Thyroid gland (tissue), 4 donors: ENCODE results near the gene MARK3.

Experiments
- CTCF ChIP-seq, 6 experiments: fragments of 200-600 bp in 3 of 6; fragments of 450-650 bp in 3 of 6; sonication (generic) in 3 of 6; IDR thresholded peaks; one replicate each; pipeline ENCODE4 v1.5.1; 2016 to 2019; ENCODE audit warnings: antibody characterized with exemption in 6 of 6, mild to moderate bottlenecking in 2 of 6, inconsistent platforms in 1 of 6, moderate library complexity in 1 of 6
- POLR2A ChIP-seq, 2 donors: fragments of 450-650 bp; IDR thresholded peaks; one replicate each; pipeline ENCODE4 v1.6.1; 2017; ENCODE audit warnings: antibody characterized with exemption in 2 of 2, mild to moderate bottlenecking in 2 of 2, moderate library complexity in 1 of 2

- TF ChIP-seq CTCF (IDR thresholded peaks at IDR 0.05) (no peak), POLR2A (IDR thresholded peaks at IDR 0.05) (no peak)
Observed at GRCh38 chr14:103520269-103520656, 135.0 kb downstream of the MARK3 start.
